DND-41 (cell line): ENCODE measurements around the gene MALRD1.

Experiments
- ATAC-seq: fragments of 200-7000 bp; cut with Tn5 transposase; 3 replicates; pipeline ENCODE4 v1.9.1; 2021; ENCODE audit warnings: low read depth; ENCODE audit not compliant: insufficient read depth
- DNase-seq: peaks from one replicate; pipeline ENCODE4 v3.0.0-alpha.2; 2020
- H2AFZ ChIP-seq: 2 replicates; pipeline ENCODE4 v1.6.0; 2012; ENCODE audit warnings: low read depth, low read length
- H3K27ac ChIP-seq: 2 replicates; pipeline ENCODE4 v1.5.1; 2012; ENCODE audit warnings: low read length, inconsistent platforms
- H3K27me3 ChIP-seq: fragments of 200-600 bp; sonication (generic); 2 replicates; pipeline ENCODE4 v1.6.0; 2012; ENCODE audit warnings: low read length, mild to moderate bottlenecking, inconsistent platforms; ENCODE audit not compliant: insufficient read depth, poor library complexity
- H3K36me3 ChIP-seq: 2 replicates; pipeline ENCODE4 v1.5.1; 2012; ENCODE audit warnings: low read length, inconsistent platforms; ENCODE audit not compliant: insufficient read depth
- H3K4me1 ChIP-seq: 2 replicates; pipeline ENCODE4 v1.5.1; 2012; ENCODE audit warnings: mild to moderate bottlenecking, low read length; ENCODE audit not compliant: insufficient read depth
- H3K4me2 ChIP-seq: 2 replicates; pipeline ENCODE4 v1.6.0; 2012; ENCODE audit warnings: mild to moderate bottlenecking, moderate library complexity, low read length, inconsistent platforms; ENCODE audit not compliant: insufficient read depth
- H3K4me3 ChIP-seq, 2 experiments: fragments of 200-600 bp in 1 of 2; shearing (Covaris generic) in 1 of 2; 2 replicates each; pipeline ENCODE4 v1.5.1; 2012 to 2016; ENCODE audit warnings: inconsistent platforms in 2 of 2, low read length in 2 of 2, mild to moderate bottlenecking in 2 of 2, low read depth in 1 of 2, moderate library complexity in 1 of 2
- H3K79me2 ChIP-seq: 2 replicates; pipeline ENCODE4 v1.6.0; 2012; ENCODE audit warnings: low read length, inconsistent platforms; ENCODE audit not compliant: insufficient read depth
- H3K9ac ChIP-seq: 2 replicates; pipeline ENCODE4 v1.6.0; 2012; ENCODE audit warnings: low read depth, mild to moderate bottlenecking, inconsistent platforms, low read length, moderate library complexity
- H3K9me3 ChIP-seq: 2 replicates; pipeline ENCODE4 v1.5.1; 2012; ENCODE audit warnings: low read length, moderate library complexity, mild to moderate bottlenecking, inconsistent platforms; ENCODE audit not compliant: insufficient read depth, severe bottlenecking
- H4K20me1 ChIP-seq: 2 replicates; pipeline ENCODE4 v1.6.0; 2012; ENCODE audit warnings: low read length; ENCODE audit not compliant: insufficient read depth
- CTCF ChIP-seq: IDR thresholded peaks from 2 replicates; pipeline ENCODE4 v1.5.1; 2012; ENCODE audit warnings: borderline replicate concordance, low read length, moderate library complexity, mild to moderate bottlenecking; ENCODE audit not compliant: poor library complexity, severe bottlenecking; ENCODE audit errors: extremely low read depth
- EZH2 ChIP-seq: IDR thresholded peaks from 3 replicates; pipeline ENCODE4 v1.6.1; 2012; ENCODE audit warnings: borderline replicate concordance, low read depth, mild to moderate bottlenecking, moderate library complexity, low read length, inconsistent platforms; ENCODE audit not compliant: severe bottlenecking

MALRD1 gene

GRCh38 chr10:19417740-19418139 is 369.1 kb downstream of the MALRD1 start:
- no peaks in the 10 kb centered on the region for H4K20me1 ChIP-seq
- no peak overlapping the region for H2AFZ ChIP-seq
- no peaks in the 10 kb centered on the region for H3K79me2 ChIP-seq
- no peaks in the 10 kb centered on the region for H3K4me1 ChIP-seq
- TF ChIP-seq CTCF (no peak), EZH2 (no peak)
- no peaks in the 10 kb centered on the region for H3K36me3 ChIP-seq
- no peaks in the 10 kb centered on the region for H3K9me3 ChIP-seq
- ATAC-seq (no peak), DNase-seq (no peak)
- no peak overlapping the region for H3K4me3 ChIP-seq
- no peak overlapping the region for H3K4me2 ChIP-seq
- no peak overlapping the region for H3K9ac ChIP-seq
- H3K27ac ChIP-seq = no peak overlapping the region
- H3K27me3 ChIP-seq = no peaks in the 10 kb centered on the region

- Histone ChIP-seq H3K27ac (no peak overlapping the region), H3K27me3 (no peaks in the 10 kb centered on the region), H4K20me1 (no peaks in the 10 kb centered on the region), H3K4me3 (no peak overlapping the region), H3K4me1 (no peaks in the 10 kb centered on the region), H3K36me3 (no peaks in the 10 kb centered on the region), H2AFZ (no peak overlapping the region), H3K9ac (no peak overlapping the region), H3K9me3 (no peaks in the 10 kb centered on the region), H3K79me2 (no peaks in the 10 kb centered on the region), H3K4me2 (no peak overlapping the region)
- DNase-seq (no peak), ATAC-seq (no peak)
- TF ChIP-seq CTCF (no peak), EZH2 (no peak)
Measured at GRCh38 chr10:19421674-19422073, 373.1 kb downstream of the MALRD1 start.

- DNase-seq (no peak), ATAC-seq (no peak)
- H3K27me3 ChIP-seq = no peaks in the 10 kb centered on the region
- H3K36me3 ChIP-seq = no peaks in the 10 kb centered on the region
- no peak overlapping the region for H2AFZ ChIP-seq
- no peak overlapping the region for H3K4me3 ChIP-seq
- no peak overlapping the region for H3K9ac ChIP-seq
- no peaks in the 10 kb centered on the region for H3K9me3 ChIP-seq
- no peaks in the 10 kb centered on the region for H3K4me1 ChIP-seq
- H3K27ac ChIP-seq = no peak overlapping the region
- TF ChIP-seq CTCF (no peak), EZH2 (no peak)
- H3K79me2 ChIP-seq = no peaks in the 10 kb centered on the region
- no peaks in the 10 kb centered on the region for H4K20me1 ChIP-seq
- H3K4me2 ChIP-seq = no peak overlapping the region
Measured at GRCh38 chr10:19426034-19426433, 377.4 kb downstream of the MALRD1 start.
